Neuron (in vitro differentiated cells): ENCODE data around the gene NEU1.
"Not testable (repeated sequence)": the region's sequence is repeated elsewhere in the genome, so short reads cannot be mapped to it uniquely, and the experiment has no call there.

Experiments
- H2AFZ ChIP-seq: one replicate; pipeline ENCODE4 v1.6.1; 2013; ENCODE audit warnings: low read depth, mild to moderate bottlenecking, inconsistent platforms, low read length, moderate library complexity
- H3K27me3 ChIP-seq: one replicate; pipeline ENCODE4 v1.6.1; 2013; ENCODE audit warnings: low read length; ENCODE audit not compliant: insufficient read depth
- H3K36me3 ChIP-seq: one replicate; pipeline ENCODE4 v1.6.1; 2013; ENCODE audit warnings: low read length; ENCODE audit not compliant: insufficient read depth
- H3K4me1 ChIP-seq: one replicate; pipeline ENCODE4 v1.6.1; 2013; ENCODE audit warnings: low read length; ENCODE audit not compliant: insufficient read depth
- H3K4me3 ChIP-seq: 2 replicates; pipeline ENCODE4 v1.5.1; 2013; ENCODE audit warnings: mild to moderate bottlenecking, low read length, moderate library complexity
- H3K9me3 ChIP-seq: one replicate; pipeline ENCODE4 v1.6.1; 2013; ENCODE audit warnings: low read length

Gene NEU1

DNA sequence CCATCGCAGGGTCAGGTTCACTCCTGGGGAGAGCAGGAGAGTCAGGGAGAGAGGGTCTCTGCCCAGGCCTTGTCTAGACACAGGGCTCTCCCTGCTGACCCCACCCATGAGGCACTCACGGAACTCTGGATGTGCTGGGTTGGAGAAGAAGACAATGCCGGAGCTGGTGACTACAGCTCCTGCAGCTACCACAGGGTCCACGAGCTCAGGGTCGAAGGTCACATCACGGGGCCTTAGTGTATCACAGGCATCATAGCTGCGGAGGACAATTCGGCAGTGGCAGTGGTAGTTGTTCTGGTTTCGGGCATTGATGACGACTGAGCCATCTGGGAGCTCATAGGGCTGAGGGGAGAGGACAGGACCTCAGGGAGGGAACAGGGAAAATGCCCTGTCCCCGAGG, 2.7 kb downstream of the NEU1 start:
- Histone ChIP-seq H3K4me1 (peaks cover 9% of the 10 kb centered on the region), H3K4me3 (no peak overlapping the region), H2AFZ (no peak overlapping the region), H3K27me3 (no peaks in the 10 kb centered on the region), H3K36me3 (peaks cover 14% of the 10 kb centered on the region), H3K9me3 (peaks cover 3% of the 10 kb centered on the region)

DNA sequence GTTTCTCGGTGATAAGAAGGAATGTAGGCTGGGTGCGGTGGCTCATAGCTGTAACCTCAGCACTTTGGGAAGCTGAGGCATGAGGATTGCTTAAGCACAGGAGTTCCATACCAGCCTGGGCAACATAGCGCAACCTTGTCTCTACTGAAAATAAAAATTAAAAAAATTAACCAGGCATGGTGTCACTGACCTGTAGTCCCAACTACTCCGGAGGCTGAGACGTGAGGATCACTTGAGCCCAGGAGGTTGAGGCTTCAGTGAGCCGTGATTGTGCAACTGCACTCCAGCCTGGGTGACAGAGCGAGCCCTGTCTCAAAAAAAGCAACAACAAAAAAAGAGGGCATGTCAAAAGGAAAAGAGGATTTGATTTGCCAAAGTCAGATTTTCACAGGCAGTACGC, 3.9 kb downstream of the NEU1 start:
- H3K27me3 ChIP-seq: no peaks in the 10 kb centered on the region
- no peak overlapping the region for H3K4me3 ChIP-seq
- H3K4me1 ChIP-seq: peaks cover 9% of the 10 kb centered on the region
- peaks cover 3% of the 10 kb centered on the region for H3K9me3 ChIP-seq
- H3K36me3 ChIP-seq: peaks cover 14% of the 10 kb centered on the region
- H2AFZ ChIP-seq: no peak overlapping the region

DNA sequence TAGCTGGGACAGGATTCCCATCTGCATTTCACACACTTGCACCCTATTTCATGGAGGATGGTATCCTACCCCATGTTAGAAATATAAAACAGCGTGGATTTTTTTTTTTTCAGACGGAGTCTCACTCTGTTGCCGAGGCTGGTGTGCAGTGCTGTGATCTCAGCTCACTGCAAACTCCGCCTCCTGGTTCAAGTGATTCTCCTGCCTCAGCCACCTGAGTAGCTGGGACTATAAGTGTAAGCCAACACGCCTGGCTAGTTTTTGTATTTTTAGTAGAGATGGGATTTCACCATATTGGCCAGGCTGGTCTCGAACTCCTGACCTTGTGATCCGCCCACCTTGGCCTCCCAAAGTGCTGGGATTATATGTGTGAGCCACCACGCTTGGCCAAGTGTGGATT, 4.8 kb downstream of the NEU1 start:
- not testable (repeated sequence) for H3K27me3 ChIP-seq, H3K4me3 ChIP-seq, H2AFZ ChIP-seq, H3K4me1 ChIP-seq, H3K9me3 ChIP-seq
- H3K36me3 ChIP-seq: peaks cover 14% of the 10 kb centered on the region

DNA sequence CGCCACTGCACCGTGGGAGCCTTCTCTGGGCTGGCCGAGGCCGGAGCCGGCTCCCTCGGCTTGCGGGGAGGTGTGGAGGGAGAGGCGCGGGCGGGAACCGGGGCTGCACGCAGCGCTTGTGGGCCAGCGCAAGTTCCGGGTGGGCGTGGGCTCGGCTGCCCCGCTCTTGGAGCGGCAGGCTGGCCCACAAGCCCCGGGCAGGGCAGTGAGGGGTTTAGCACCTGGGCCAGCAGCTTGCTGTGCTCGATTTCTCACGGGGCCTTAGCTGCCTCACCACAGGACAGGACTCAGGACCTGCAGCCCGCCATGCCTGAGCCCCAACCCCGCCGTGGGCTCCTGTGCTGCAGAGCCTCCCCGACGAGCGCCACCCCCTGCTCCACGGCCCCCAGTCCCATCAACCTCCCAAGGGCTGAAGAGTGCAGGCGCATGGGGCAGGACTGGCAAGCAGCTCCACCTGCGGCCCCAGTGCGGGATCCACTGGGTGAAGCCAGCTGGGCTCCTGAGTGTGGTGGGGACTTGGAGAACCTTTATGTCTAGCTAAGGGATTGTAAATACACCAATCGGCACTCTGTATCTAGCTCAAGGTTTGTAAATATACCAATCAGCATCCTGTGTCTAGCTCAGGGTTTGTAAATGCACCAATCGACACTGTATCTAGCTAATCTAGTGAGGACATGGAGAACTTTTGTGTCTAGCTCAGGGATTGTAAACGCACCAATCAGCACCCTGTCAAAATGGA, 10.5 kb downstream of the NEU1 start:
- not testable (repeated sequence) for H2AFZ ChIP-seq, H3K27me3 ChIP-seq, H3K9me3 ChIP-seq, H3K4me1 ChIP-seq, H3K4me3 ChIP-seq, H3K36me3 ChIP-seq

DNA sequence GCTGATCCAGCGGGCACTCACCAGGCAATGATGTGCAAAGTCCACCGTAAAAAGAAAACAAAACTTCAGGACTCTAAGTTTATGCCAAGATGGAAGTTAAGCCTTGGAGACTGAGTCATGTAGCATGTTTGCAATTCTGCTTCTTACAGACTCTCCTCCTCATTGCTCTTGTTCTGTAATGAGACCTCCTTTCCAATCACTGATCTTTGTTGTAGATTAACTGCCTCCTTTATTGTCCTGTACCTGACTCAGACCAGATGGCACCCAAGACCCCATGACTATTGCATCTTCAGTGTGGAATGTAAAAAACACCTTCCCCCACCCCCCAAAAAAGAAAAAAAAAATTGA, 11.2 kb downstream of the NEU1 start:
- no peaks in the 10 kb centered on the region for H3K27me3 ChIP-seq
- H3K36me3 ChIP-seq: no peaks in the 10 kb centered on the region
- H2AFZ ChIP-seq: no peak overlapping the region
- H3K4me3 ChIP-seq: no peak overlapping the region
- no peaks in the 10 kb centered on the region for H3K4me1 ChIP-seq
- peaks cover 3% of the 10 kb centered on the region for H3K9me3 ChIP-seq

DNA sequence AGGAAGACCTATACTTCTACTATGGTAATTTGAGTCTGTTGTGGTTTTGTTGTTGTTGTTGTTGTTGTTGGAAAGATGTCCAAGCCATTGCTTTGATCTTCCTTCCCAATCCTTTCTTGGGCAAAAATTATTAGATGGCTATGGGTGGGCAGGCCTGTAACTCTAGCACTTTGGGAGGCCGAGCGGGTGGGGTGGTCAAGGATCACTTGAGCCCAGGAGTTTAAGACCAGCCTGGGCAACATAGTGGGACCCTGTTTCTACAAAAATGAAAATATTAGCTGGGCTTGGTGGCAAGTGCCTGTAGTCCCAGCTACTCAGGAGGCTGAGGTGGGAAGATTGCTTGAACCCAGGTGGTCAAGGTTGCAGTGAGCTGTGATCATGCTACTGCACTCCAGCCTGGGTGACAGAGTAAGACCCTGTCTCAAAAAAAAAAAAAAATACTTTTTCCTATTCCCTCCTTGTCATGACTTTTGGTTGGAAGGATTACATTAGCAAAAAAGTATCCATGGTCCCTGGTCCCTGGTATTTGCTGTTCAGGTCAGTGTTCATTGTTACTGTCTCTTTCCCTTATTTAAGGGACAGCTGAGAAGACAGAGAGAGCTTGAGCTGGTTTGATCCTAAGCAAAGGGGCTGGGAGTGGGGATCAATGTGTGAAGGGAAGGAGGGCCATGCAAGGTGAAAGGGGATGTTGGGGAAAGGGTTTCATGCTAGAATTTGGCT, 11.7 kb downstream of the NEU1 start:
- no peaks in the 10 kb centered on the region for H3K4me1 ChIP-seq
- H3K4me3 ChIP-seq: no peak overlapping the region

DNA sequence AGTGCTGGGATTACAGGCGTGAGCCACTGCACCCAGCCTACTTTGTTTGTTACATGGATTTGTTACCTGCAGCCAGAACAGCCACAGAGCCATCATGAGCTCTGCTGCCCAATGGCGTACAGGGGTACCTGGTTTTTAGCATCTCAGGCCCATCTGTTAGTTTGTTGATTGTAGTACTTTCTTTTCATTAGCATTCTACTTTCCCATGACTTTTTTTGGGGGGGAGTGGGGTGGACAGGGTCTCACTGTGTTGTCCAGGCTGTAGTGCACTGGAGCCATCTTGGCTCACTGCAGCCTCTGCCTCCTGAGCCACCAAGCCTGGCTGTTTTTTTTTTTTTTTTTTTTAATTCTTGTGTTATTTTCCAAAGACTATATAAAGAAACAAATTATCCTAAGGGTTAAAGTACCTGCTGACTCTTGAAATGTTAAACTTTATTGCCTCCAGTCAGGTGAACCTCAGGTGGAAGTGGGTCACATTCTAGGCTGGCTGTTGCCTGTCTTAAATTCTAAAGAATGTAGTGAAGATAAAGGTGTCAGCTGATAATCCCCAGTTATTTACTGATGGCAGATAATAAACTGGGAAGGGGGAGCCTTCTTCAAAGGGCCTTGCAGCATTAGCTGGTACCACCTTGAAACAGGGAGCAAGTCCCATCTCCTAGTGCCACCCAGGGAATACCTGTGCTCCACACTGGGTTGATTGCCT, 15.2 kb downstream of the NEU1 start:
- no peaks in the 10 kb centered on the region for H3K27me3 ChIP-seq
- no peaks in the 10 kb centered on the region for H3K4me1 ChIP-seq
- H3K9me3 ChIP-seq: no peaks in the 10 kb centered on the region
- H2AFZ ChIP-seq: no peak overlapping the region
- no peak overlapping the region for H3K4me3 ChIP-seq
- no peaks in the 10 kb centered on the region for H3K36me3 ChIP-seq

More for the DNA sequence above, 11.7 kb downstream of the NEU1 start:
- Histone ChIP-seq H3K9me3 (peaks cover 3% of the 10 kb centered on the region), H2AFZ (no peak overlapping the region), H3K27me3 (no peaks in the 10 kb centered on the region), H3K36me3 (no peaks in the 10 kb centered on the region)

DNA sequence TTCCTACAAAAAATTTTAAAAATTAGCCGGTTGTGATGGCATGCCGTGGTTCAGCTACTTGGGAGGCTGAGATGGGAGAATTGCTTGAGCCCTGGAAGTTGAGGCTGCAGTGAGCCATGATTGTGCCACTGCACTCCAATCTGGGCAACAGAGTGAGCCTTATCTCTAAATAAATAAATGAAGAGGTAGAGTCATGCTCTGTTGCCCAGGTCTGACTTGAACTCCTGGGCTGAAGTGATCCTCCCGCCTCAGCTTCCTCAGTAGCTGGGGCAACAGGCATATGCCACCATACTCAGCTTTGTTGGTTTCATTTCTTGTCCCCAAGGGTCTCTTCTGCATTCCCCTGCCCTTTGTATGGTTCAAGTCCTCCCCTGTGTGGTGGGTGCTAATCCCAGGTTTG, 18.1 kb downstream of the NEU1 start:
- no peaks in the 10 kb centered on the region for H3K4me1 ChIP-seq
- H3K4me3 ChIP-seq: no peak overlapping the region
- H3K27me3 ChIP-seq: no peaks in the 10 kb centered on the region
- no peaks in the 10 kb centered on the region for H3K9me3 ChIP-seq
- no peak overlapping the region for H2AFZ ChIP-seq
- H3K36me3 ChIP-seq: peaks cover 10% of the 10 kb centered on the region

DNA sequence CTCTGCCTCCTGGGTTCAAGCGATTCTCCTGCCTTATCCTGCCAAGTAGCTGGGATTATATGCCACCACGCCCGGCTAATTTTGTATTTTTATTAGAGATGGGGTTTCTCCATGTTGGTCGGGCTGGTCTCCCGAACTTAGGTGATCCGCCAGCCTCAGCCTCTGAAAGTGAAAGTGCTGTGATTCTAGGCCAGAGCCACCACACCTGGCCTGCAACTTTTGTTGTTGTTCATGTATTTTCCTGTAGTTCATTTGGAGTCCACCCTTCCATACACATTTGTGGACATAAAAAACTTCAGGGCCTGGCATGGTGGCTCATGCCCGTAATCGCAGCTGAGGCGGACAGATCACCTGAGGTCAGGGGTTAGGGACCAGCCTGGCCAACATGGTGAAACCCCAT, 20.6 kb downstream of the NEU1 start:
- no peaks in the 10 kb centered on the region for H3K9me3 ChIP-seq
- peaks cover 8% of the 10 kb centered on the region for H3K4me1 ChIP-seq
- H3K27me3 ChIP-seq: no peaks in the 10 kb centered on the region
- no peak overlapping the region for H3K4me3 ChIP-seq
- H2AFZ ChIP-seq: no peak overlapping the region
- peaks cover 34% of the 10 kb centered on the region for H3K36me3 ChIP-seq

DNA sequence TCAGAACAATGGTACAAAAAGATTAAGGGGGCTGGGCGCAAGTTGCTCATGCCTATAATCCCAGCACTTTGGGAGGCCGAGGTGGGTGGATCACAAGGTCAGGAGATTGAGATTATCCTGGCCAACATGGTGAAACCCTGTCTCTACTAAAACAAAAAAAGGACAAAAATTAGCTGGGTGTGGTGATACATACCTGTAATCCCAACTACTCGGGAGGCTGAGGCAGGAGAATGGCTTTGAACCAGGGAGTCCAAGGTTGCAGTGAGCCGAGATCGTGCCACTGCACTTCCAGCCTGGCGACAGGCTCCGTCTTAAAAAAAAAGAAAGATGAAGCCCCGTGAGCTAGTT, 22.9 kb downstream of the NEU1 start:
- not testable (repeated sequence) for H3K4me3 ChIP-seq, H2AFZ ChIP-seq, H3K9me3 ChIP-seq, H3K27me3 ChIP-seq
- H3K36me3 ChIP-seq: peaks cover 46% of the 10 kb centered on the region
- peaks cover 21% of the 10 kb centered on the region for H3K4me1 ChIP-seq

DNA sequence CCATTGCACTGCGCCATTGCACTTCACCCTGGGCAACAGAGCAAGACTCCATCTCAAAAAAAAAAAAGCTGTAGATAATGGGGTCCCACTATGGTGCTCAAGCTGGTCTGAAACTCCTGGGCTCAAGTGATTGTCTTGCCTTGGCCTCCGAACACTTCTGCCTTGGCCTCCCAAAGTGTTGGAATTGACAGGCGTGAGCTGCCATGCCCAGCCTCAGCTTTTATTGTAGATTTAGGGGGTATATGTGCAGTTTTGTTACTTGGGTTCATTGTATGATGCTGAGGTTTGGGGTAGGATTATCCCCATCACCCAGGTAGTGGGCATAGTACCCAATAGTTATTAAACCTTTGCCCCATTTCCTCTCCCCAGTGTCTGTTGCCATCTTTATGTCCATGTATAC, 23.7 kb downstream of the NEU1 start:
- H3K27me3 ChIP-seq: no peaks in the 10 kb centered on the region
- no peak overlapping the region for H2AFZ ChIP-seq
- H3K9me3 ChIP-seq: no peaks in the 10 kb centered on the region
- H3K4me3 ChIP-seq: no peak overlapping the region
- H3K36me3 ChIP-seq: peaks cover 46% of the 10 kb centered on the region
- H3K4me1 ChIP-seq: peaks cover 24% of the 10 kb centered on the region

DNA sequence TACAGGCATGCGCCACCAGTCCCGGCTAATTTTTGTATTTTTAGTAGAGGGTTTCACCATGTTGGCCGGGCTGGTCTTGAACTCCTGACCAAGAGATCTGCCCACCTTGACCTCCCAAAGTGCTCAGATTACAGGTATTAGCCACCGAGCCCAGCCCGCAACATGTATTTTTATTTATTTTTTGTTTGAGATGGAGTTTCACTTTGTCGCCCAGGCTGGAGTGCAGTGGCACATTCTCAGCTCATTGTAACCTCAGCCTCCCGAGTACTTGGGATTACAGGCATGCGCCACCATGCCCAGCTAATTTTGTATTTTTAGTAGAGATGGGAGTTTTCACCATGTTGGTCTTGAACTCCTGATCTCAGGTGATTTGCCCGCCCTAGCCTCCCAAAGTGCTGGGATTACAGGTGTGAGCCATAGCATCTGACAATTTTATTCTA, 24.5 kb downstream of the NEU1 start:
- H3K4me3 ChIP-seq, H3K27me3 ChIP-seq, H2AFZ ChIP-seq, H3K9me3 ChIP-seq: not testable (repeated sequence)
- H3K4me1 ChIP-seq: peaks cover 24% of the 10 kb centered on the region
- peaks cover 46% of the 10 kb centered on the region for H3K36me3 ChIP-seq

DNA sequence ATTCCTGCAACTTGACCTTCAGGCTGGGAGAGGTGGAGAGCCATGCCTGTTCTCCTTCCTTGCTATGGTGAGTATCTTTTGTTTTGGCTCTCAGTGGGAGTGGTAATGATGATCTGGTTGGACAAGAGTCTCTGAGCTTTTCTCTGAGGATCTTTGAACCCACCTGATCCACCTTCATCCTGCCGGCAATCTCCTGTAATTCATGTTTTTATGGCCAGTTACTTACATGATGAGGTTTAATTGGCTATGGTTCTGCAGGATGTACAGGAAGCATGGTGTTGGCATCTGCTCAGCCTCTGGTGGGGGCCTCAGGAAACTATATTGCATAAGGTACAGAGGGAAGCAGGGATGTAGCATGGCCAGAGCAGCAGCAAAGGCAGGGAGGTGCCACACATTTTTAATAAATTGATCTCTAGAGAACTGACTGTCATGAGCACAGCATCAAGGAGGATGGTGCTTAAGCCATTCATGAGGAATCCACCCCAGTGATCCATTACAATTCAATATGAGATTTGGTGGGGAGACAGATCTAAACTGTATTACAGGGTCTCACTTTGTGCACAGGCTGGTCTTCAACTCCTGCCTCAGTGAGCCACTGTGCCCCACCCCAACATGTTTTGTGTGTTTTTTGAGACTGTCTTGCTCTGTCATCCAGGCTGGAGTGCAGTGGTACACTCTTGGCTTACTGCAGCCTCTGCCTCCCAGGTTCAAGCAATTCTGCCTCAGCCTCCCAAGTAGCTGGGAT, 25.1 kb downstream of the NEU1 start:
- Histone ChIP-seq H3K27me3 (no peaks in the 10 kb centered on the region), H3K9me3 (no peaks in the 10 kb centered on the region), H3K36me3 (peaks cover 46% of the 10 kb centered on the region), H2AFZ (no peak overlapping the region), H3K4me1 (peaks cover 24% of the 10 kb centered on the region), H3K4me3 (peak overlapping the region; percentile 81)
